ENCODE measurements around the gene VGLL4. TPM values are rescaled to one million over a fixed set of nuclear protein-coding genes. Genes with fewer than 3 reads are reported as not detected.

The VGLL4 gene
- total and polyA plus RNA-seq, 4 experiments from 2014 or later, result 15.1 to 30.3 (median 25.6) TPM

Other genes with a start within 250 kb of the VGLL4 start
- gene TAMM41, start 203.0 kb upstream of the VGLL4 start, total RNA-seq, result 10 to 100 TPM; 47.0 to 52.2 TPM
- 10 to 100 TPM; 25.5 to 35.1 TPM for gene TAMM41, start 203.0 kb upstream of the VGLL4 start, polyA plus RNA-seq

Measured in CD4-positive, alpha-beta memory T cell (primary cell).